Activated CD8-positive, alpha-beta memory T cell treated with anti-CD3 and anti-CD28 coated beads, Interleukin-2, amount 50 U/mL, for 1 hour (primary cell): ENCODE results near the gene FARS2.
"Not testable (repeated sequence)": the region's sequence is repeated elsewhere in the genome, so short reads cannot be mapped to it uniquely, and the experiment has no call there.

Experiments
- DNase-seq: peaks from one replicate; pipeline ENCODE4 v3.0.0-alpha.2; 2020; ENCODE audit errors: extremely low read depth

FARS2 gene

DNA sequence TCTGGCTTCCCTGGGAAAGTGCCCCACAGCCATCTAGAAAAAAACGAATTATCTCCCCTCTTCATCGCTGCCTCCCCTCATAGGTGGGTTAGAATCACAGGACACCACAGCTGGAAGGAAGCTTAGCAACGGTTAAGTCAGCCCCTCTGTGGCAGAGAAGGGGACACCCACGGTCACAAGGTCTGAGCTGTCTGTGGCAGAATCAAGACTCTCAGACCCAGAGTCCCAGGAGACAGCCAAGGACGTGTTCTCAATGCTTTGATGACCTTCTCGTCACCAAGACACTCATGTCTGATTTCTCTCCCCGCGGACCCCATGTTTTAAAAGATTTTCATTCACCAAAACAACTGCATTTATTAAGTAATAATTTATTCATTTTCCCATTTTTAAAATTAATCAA is 523.9 kb downstream of the FARS2 start:
- DNase-seq: no peak

DNA sequence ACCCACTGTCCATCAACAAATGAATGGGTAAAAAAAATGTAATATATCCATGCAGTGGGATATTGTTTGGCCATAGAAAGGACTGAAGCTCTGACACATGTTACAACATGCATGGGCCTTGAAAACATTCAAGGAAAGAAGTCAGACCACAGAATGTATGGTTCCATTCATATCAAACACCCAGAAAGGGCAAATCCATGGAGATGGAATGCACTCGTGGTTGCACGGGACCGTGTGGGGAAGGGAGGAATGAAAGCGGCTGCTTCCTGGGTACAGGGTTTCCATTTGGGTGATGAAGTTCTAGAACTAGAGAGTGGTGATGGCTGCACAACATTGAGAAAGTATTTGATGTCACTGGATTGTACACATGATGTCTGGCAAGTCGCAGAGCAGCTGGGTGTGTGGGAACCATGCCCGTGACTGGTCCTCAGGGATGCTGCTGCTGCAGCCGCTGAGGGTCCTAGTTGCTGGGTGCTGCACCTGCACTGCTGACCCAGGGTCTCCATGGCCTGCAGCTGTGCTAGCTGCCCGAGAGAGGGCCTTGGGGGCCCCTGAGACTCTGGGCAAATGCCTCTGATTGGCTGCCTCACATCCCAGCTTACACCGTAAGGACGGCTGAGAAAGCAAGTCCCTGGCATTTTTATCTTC is 525.1 kb downstream of the FARS2 start:
- no peak for DNase-seq

DNA sequence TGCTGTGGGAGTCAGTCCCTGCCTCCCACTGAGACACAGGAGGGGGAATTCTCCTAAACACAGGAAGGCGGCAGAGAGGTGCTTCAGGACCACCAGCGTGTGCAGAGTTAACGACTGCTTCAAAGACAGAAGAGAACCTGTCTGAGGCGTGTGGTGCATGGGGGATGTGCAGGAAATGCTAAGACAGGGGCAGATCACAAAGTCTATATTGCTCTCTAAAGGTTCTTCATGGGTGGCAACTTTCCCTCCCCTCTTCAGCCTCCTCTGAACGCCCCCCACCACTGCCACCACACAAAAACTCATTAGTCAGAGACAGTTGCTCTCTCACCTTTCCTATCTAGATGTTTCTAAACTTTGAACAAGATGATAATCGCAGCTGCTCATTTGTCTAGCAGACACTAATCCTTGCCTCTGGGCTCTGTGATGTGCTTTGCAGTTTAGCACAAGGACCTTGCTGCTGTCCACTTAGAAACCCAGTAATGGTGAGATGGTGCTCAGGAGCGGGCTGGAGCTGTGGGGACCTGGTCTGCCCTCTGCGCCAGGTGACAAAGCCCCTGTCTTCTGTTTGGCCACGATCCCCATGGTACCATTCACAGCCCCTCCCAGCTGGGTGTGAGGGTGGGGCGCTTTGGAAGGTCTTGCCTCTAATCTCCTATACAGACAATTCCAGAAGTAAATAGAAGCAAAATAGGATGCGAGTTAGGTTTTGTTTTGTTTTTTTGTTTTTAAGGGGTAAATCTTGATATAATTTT is 525.8 kb downstream of the FARS2 start:
- no peak for DNase-seq

DNA sequence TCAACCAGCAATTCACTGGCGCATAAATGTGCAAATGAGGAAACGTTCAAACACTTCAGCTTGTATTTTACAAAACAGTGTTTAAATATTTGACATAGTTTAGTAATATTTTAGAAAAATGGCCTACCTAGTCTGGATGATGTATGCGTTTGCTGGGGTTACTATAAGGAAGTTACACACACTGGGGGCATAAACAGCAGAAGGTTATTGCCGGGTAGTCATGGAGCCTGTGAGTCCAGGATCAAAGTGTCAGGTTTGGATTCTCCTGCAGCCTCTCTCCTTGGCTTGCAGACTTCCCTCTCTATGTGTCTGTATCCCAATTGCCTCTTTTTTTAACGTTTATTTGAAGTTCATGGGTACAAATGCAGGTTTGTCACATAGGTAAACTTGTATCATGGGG is 528.1 kb downstream of the FARS2 start:
- not testable (repeated sequence) for DNase-seq

DNA sequence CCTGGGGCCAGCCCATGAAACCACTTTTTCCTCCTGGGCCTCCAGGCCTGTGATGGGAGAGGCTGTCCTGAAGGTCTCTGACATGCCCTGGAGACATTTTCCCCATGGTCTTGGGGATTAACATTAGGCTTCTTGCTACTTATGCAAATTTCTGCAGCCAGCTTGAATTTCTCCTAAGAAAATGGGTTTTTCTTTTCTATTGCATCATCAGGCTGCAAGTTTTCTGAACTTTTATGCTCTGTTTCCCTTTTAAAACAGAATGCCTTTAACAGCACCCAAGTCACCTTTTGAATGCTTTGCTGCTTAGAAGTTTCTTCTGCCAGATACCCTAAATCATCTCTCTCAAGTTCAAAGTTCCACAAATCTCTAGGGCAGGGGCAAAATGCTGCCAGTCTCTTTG is 535.2 kb downstream of the FARS2 start:
- DNase-seq: not testable (repeated sequence)

DNA sequence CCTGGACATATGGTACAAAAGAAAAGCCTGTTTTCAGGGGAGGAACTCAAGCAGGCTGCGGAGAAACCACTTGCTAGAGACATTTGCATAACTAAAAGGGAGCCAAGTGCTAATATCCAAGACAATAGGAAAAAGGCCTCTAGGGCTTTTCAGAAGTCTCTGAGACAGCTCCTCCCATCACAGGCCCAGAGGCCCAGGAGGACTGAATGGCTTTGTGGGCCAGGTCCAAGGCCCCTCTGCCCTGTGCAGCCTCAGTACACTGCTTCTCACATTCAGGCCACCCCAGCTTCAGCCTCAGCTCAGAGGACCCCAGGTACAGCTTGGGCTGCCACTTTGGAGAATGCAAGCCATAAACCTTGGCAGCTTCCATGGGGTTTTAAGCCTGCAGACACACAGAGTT is 545.1 kb downstream of the FARS2 start:
- not testable (repeated sequence) for DNase-seq

DNA sequence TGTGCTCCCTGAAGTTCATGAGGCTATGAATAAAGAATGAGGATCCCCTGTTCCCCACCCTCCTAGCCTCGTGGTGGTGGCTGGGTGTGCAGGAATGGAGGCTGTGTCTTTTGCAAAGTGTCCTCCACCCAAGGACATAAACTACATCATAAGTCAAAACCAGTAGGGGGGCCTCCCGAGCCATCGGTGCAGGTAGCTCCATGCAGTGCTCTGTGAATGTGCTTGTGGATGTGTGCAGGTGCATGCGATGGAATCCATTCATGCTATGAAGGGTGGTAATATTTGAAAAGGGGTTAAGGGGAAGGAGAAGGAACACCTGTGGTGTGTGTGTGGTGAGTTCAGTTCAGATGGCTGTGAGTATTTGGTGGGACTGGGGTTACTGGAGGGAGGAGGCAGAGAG is 548.1 kb downstream of the FARS2 start:
- DNase-seq: no peak

DNA sequence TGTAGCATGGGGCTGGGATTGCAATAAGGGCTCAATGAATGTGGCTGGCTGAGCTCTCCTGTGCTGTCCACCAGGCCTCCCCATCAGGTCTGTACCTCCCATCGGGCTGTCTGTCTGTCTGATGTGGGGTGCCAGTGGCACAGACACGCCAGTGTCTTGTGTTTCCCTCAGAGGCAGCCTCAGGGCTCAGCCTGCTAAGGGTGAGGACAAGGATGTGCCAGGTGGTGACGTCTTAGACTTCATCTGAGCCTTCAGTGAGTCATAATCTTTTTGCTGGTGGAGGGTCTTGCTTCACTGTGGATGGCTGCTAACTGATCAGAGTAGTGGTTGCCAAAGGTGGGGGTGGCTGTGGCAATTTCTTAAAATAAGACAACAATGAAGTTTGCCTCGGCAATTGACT is 550.7 kb downstream of the FARS2 start:
- DNase-seq: no peak

DNA sequence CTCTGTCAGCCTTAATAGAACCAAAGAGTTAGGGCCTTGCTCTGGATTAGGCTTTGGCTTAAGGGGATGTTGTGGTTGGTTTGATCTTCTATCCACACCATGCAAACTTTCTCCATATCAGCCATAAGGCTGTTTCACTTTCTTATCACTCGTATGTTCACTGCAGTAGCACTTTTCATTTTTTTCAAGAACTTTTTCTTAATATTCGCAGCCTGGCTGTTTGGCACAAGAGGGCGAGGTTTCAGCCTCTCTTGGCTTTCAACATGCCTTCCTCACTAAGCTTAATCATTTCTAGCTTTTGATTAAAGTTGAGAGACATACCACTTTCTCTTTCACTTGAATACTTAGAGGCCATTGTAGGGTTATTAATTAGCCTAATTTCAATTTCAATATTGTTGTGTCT is 552.3 kb downstream of the FARS2 start:
- no peak for DNase-seq

DNA sequence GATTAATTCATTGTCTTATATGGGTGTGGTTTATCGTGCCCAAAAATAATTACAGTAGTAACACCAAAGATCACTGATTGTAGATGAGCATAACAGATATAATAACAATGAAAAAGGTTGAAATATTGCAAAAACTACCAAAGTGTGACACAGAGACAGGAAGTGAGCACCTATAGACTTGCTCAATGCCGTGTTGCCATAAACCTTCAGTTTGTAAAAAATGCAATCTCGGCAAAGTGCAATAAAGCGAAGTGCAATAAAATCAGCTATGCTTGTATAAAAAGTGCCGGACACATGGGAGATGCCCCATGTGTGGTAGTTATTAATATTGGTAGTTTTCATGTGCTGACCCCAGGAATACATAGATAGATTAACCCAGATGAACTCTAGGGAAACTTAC is 552.8 kb downstream of the FARS2 start:
- DNase-seq: no peak

DNA sequence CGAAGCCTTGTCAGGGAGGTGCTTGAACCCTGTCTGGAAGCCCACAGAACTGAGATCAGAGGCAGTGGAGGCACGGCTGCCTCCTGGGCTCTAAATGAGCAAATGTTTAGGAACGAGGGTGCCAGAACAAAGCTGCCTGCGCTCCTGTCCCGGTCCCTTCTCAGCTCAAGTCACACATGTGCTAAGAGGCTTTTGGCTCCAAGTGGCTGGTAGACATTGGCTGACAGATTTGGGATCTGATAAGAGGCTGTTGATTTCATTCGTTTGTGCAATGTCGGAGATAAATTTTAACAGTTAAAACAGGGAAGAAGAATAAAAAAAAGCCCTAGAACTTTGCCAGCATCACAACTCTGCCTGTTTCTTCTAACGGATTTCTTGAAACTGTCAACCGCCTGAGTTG is 553.6 kb downstream of the FARS2 start:
- DNase-seq: no peak

DNA sequence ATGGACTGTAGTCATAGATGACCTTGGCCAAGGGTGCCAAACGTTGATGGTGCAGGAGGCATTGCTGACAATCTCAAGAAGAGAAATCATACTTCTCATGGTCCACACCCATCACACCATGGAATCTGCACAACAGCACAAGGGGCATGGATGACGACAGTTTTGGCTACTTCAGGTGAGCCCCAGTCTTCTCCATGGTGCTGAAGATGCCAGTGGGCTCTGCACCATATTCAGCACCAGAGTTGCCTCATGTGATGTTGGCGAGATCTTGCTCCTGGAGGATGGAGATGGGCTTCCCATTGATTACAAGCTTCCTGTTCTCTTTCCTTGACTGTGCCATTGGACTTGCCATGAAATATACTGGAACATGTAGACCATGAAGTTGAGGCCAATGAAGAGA is 556.6 kb downstream of the FARS2 start:
- no peak for DNase-seq

DNA sequence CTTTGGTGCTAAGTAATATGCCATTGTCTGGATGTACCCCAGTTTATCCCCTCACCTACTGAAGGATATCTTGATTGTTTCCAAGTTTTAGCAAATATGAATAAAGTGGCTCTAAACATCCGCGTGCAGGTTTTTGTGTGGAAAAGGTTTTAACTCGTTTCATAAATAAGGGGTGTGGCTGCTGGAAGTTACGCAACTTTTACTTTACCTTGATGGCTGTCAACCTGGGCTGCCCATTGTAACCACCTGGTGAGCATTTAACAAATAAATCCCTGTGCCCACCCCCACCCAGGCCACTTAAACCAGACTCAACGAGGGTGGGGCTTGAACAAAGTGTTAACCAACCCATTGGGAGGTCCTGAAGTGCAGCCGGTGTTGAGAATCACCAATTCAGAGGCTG is 557.6 kb downstream of the FARS2 start:
- no peak for DNase-seq
